Stimulated activated CD8-positive, alpha-beta memory T cell treated with anti-CD3 and anti-CD28 coated beads, Interleukin-12 subunit alpha, Interleukin-12 subunit beta, amount 100 ng/mL, for 24 hours (primary cell): ENCODE results near the gene NT5C3A.
"Not testable (repeated sequence)": the region's sequence is repeated elsewhere in the genome, so short reads cannot be mapped to it uniquely, and the experiment has no call there.

ENCODE experiments used
- DNase-seq: peaks from one replicate; pipeline ENCODE4 v3.0.0-alpha.2; 2020; ENCODE audit errors: extremely low read depth

The NT5C3A gene

GRCh38 chr7:32979902-32980301 is 82.7 kb downstream of the NT5C3A start:
- DNase-seq: not testable (repeated sequence)

- not testable (repeated sequence) for DNase-seq
Observed at GRCh38 chr7:32979246-32979645, 83.3 kb downstream of the NT5C3A start.

- DNase-seq: not testable (repeated sequence)
Observed at GRCh38 chr7:32977159-32977558, 85.4 kb downstream of the NT5C3A start.

GRCh38 chr7:32971967-32972366 is 90.6 kb downstream of the NT5C3A start:
- DNase-seq: not testable (repeated sequence)

- DNase-seq: not testable (repeated sequence)
Observed at GRCh38 chr7:32967268-32967582, 95.4 kb downstream of the NT5C3A start.

- DNase-seq: not testable (repeated sequence)
Observed at GRCh38 chr7:32966489-32967267, 95.9 kb downstream of the NT5C3A start.

GRCh38 chr7:32964461-32965159 is 98.0 kb downstream of the NT5C3A start:
- not testable (repeated sequence) for DNase-seq
